ENCODE results near the gene GLIS1. TPM values are rescaled to one million over a fixed set of nuclear protein-coding genes. Genes with fewer than 3 reads are reported as not detected.

The GLIS1 gene
- total RNA-seq, 2 donors from 2014 or later: 2.6 TPM; not detected in 1

DNA sequence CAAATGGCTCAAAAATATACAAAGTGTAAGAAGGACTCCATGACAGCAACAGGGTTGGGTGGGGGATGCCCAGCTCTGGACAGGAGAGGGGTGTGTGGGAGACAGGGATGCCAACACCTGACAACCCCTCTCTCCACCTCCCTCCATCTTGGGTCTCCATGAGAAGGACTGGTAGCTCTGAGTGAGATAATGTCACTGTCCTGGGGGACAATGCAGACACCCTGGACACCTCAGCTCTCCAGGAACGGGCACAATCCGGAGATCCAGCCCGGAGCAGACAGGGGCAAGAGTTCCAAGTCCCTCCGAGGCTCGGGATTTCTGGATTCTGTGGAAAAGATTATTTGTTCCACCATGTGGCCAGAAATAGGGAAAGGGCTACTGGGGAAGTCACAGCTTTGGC, 122.5 kb downstream of the GLIS1 start:
- Histone ChIP-seq H3K4me3 (no peak overlapping the region), H3K27ac (no peak overlapping the region), H3K27me3 (replicated peaks; ENCODE audit: insufficient read depth) (no peaks in the 10 kb centered on the region), H3K9me3 (no peaks in the 10 kb centered on the region), H3K36me3 (no peaks in the 10 kb centered on the region), H3K4me1 (ENCODE audit: control insufficient read depth in 1 of 2, low read depth in 2 of 2) (no peaks in the 10 kb centered on the region)
- ATAC-seq (ENCODE audit: insufficient number of reproducible peaks, low FRiP score, low read depth) (no peak), DNase-seq (ENCODE audit: low spot score) (no peak)
- TF ChIP-seq, protein P1, sequence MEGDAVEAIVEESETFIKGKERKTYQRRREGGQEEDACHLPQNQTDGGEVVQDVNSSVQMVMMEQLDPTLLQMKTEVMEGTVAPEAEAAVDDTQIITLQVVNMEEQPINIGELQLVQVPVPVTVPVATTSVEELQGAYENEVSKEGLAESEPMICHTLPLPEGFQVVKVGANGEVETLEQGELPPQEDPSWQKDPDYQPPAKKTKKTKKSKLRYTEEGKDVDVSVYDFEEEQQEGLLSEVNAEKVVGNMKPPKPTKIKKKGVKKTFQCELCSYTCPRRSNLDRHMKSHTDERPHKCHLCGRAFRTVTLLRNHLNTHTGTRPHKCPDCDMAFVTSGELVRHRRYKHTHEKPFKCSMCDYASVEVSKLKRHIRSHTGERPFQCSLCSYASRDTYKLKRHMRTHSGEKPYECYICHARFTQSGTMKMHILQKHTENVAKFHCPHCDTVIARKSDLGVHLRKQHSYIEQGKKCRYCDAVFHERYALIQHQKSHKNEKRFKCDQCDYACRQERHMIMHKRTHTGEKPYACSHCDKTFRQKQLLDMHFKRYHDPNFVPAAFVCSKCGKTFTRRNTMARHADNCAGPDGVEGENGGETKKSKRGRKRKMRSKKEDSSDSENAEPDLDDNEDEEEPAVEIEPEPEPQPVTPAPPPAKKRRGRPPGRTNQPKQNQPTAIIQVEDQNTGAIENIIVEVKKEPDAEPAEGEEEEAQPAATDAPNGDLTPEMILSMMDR (IDR thresholded peaks at IDR 0.05): no peak

- H3K27me3 ChIP-seq (replicated peaks; ENCODE audit: insufficient read depth): no peaks in the 10 kb centered on the region
- ATAC-seq (ENCODE audit: insufficient number of reproducible peaks, low FRiP score, low read depth) (no peak), DNase-seq (ENCODE audit: low spot score) (no peak)
- H3K9me3 ChIP-seq: peaks cover 9% of the 10 kb centered on the region
- TF ChIP-seq, protein P1 (IDR thresholded peaks at IDR 0.05): no peak
- H3K36me3 ChIP-seq: no peaks in the 10 kb centered on the region
- H3K27ac ChIP-seq: no peak overlapping the region
- no peaks in the 10 kb centered on the region for H3K4me1 ChIP-seq (ENCODE audit: control insufficient read depth in 1 of 2, low read depth in 2 of 2)
- no peak overlapping the region for H3K4me3 ChIP-seq
Measured at GRCh38 chr1:53615101-53615500, 123.9 kb downstream of the GLIS1 start.

DNA sequence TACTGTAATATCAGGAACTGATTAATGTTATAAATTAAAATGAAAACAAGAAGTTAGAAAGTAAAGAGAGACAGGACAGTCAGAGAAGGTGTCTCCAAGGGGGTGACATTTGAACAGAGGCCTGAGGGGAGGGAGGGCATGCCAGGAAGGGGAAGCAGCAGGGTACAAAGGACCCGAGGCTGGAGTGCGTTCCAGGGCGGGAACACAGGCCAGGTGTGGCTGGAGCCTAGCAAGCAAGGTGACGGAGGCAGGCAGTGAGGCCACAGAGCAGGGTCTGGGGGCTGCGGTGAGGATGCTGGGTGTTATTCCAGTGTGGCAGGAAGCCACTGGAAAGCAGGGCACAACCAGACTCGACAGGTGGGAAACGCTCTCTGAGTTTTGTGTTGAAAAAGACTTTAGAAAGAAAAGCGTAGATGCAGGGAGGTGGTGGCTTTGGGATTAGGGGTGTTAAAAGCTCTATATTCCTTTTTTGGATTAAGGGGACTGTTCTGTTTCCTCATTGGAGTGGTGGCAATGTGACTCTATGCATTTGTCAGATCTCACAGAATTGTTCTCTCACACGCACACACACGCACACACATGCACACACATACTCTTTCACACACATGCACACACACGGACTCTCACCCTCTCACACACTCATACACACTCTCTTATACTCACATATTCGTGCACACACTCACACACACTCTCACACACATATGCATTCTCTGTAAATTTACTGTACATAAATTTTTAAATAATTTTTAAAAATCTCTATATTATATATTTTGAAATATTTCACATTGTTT, 124.5 kb downstream of the GLIS1 start:
- no peak for ATAC-seq (ENCODE audit: insufficient number of reproducible peaks, low FRiP score, low read depth)
- TF ChIP-seq, protein P1 (IDR thresholded peaks at IDR 0.05): no peak
- H3K27me3 ChIP-seq (replicated peaks; ENCODE audit: insufficient read depth): no peaks in the 10 kb centered on the region
- no peak for DNase-seq (ENCODE audit: low spot score)
- no peak overlapping the region for H3K4me3 ChIP-seq
- H3K27ac ChIP-seq: no peak overlapping the region
- peaks cover 11% of the 10 kb centered on the region for H3K9me3 ChIP-seq
- H3K36me3 ChIP-seq: no peaks in the 10 kb centered on the region
- no peaks in the 10 kb centered on the region for H3K4me1 ChIP-seq (ENCODE audit: control insufficient read depth in 1 of 2, low read depth in 2 of 2)

DNA sequence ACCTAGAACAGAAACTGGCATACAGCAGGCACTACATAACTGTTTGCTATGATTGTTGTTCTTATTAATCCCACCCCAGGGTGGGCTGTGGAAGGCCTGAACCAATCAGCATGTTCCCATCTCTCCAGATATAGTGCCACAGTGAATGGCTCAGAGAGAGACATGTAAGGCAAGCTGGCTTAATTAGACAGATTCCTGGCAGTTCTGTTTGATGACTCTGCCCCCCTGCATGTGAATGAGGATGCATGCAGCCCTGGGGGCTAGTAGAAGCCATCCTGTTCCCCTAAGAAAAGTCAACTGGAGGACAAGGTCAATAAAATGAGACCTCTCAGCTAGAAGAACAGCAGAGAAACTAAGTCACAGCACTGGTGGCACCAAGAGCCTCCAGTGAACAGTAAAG, 130.3 kb downstream of the GLIS1 start:
- Histone ChIP-seq H3K9me3 (peaks cover 11% of the 10 kb centered on the region), H3K27ac (no peak overlapping the region), H3K4me3 (no peak overlapping the region), H3K27me3 (replicated peaks; ENCODE audit: insufficient read depth) (no peaks in the 10 kb centered on the region), H3K4me1 (ENCODE audit: control insufficient read depth in 1 of 2, low read depth in 2 of 2) (no peaks in the 10 kb centered on the region), H3K36me3 (no peaks in the 10 kb centered on the region)
- TF ChIP-seq, protein P1 (IDR thresholded peaks at IDR 0.05): no peak
- no peak for ATAC-seq (ENCODE audit: insufficient number of reproducible peaks, low FRiP score, low read depth)
- DNase-seq (ENCODE audit: low spot score): no peak

GRCh38 chr1:53608071-53608470, 130.9 kb downstream of the GLIS1 start:
- H3K27ac ChIP-seq: no peak overlapping the region
- ATAC-seq (ENCODE audit: insufficient number of reproducible peaks, low FRiP score, low read depth) (no peak), DNase-seq (ENCODE audit: low spot score) (no peak)
- no peaks in the 10 kb centered on the region for H3K36me3 ChIP-seq
- H3K4me3 ChIP-seq: no peak overlapping the region
- H3K4me1 ChIP-seq (ENCODE audit: control insufficient read depth in 1 of 2, low read depth in 2 of 2): no peaks in the 10 kb centered on the region
- TF ChIP-seq, protein P1 (IDR thresholded peaks at IDR 0.05): no peak
- no peaks in the 10 kb centered on the region for H3K27me3 ChIP-seq (replicated peaks; ENCODE audit: insufficient read depth)
- H3K9me3 ChIP-seq: peaks cover 11% of the 10 kb centered on the region

All from thoracic aorta (tissue), 2 donors.